Neural crest cell (in vitro differentiated cells): Measurements from ENCODE around the gene EPN1. TPM values are rescaled to one million over a fixed set of nuclear protein-coding genes. Genes with fewer than 3 reads are reported as not detected.
"Not testable (repeated sequence)": the region's sequence is repeated elsewhere in the genome, so short reads cannot be mapped to it uniquely, and the experiment has no call there.

Source experiments
- DNase-seq: peaks from one replicate; pipeline ENCODE4 v3.0.0; 2021; ENCODE audit warnings: low read depth, mixed read lengths, low spot score
- H3K27ac Mint-ChIP-seq: one replicate; pipeline ENCODE4 v1.8.0; 2021; ENCODE audit warnings: mild to moderate bottlenecking, mixed read lengths; ENCODE audit not compliant: unreplicated experiment
- H3K27me3 Mint-ChIP-seq: 2 replicates; pipeline ENCODE4 v1.8.0; 2021; ENCODE audit warnings: low read depth, mild to moderate bottlenecking, mixed read lengths
- H3K36me3 Mint-ChIP-seq: 2 replicates; pipeline ENCODE4 v1.8.0; 2021; ENCODE audit warnings: low read depth, mild to moderate bottlenecking, mixed read lengths
- H3K4me1 Mint-ChIP-seq: 2 replicates; pipeline ENCODE4 v1.8.0; 2021; ENCODE audit warnings: mixed read lengths
- H3K4me3 Mint-ChIP-seq: one replicate; pipeline ENCODE4 v1.8.0; 2021; ENCODE audit warnings: mild to moderate bottlenecking, mixed read lengths
- H3K9me3 Mint-ChIP-seq: 2 replicates; pipeline ENCODE4 v1.8.0; 2021; ENCODE audit warnings: mixed read lengths
- CTCF ChIP-seq: fragments of 200-600 bp; sonication (generic); conservative IDR thresholded peaks from 2 replicates; pipeline ENCODE4 v1.5.0; 2021; ENCODE audit warnings: antibody characterized with exemption, mild to moderate bottlenecking
- total RNA-seq: library from RNA; stranded (reverse); gene quantifications from 2 replicates; pipeline ENCODE4 v1.2.1, GENCODE V29; 2021

The EPN1 gene
- total RNA-seq, 1 donor from 2014 or later, result 129 TPM

- H3K4me1 Mint-ChIP-seq, result no peaks in the 10 kb centered on the region
- H3K27ac Mint-ChIP-seq, result no peak within 1 kb of the TSS
- TF ChIP-seq CTCF, result no peak
- H3K27me3 Mint-ChIP-seq, result no peaks in the 10 kb centered on the region
- no peak within 1 kb of the TSS for H3K4me3 Mint-ChIP-seq
- no peak for DNase-seq
- H3K36me3 Mint-ChIP-seq, result no peaks in the 10 kb centered on the region
- H3K9me3 Mint-ChIP-seq, result peaks cover 10% of the 10 kb centered on the region
These were observed 63.3 kb downstream of the EPN1 start, which contains the start of gene NLRP9 for GRCh38 chr19:55738302-55738701. NLRP9 (minus strand) TSS chr19:55738402; CDS start chr19:55738374, 28 bp downstream.

GRCh38 chr19:55750715-55751114 is 75.7 kb downstream of the EPN1 start:
- no peak for DNase-seq

GRCh38 chr19:55753401-55753800 is 78.4 kb downstream of the EPN1 start:
- Mint-ChIP-seq H3K4me3 (no peak overlapping the region), H3K4me1 (no peaks in the 10 kb centered on the region), H3K27ac (no peak overlapping the region), H3K36me3 (no peaks in the 10 kb centered on the region), H3K27me3 (no peaks in the 10 kb centered on the region), H3K9me3 (peaks cover 25% of the 10 kb centered on the region)
- no peak for DNase-seq
- no peak for TF ChIP-seq CTCF

More at GRCh38 chr19:55750715-55751114, 75.7 kb downstream of the EPN1 start:
- TF ChIP-seq CTCF, result no peak
- Mint-ChIP-seq H3K36me3 (no peaks in the 10 kb centered on the region), H3K27me3 (no peaks in the 10 kb centered on the region), H3K9me3 (peaks cover 22% of the 10 kb centered on the region), H3K4me3 (no peak overlapping the region), H3K4me1 (no peaks in the 10 kb centered on the region), H3K27ac (no peak overlapping the region)

GRCh38 chr19:55756808-55757207 is 81.8 kb downstream of the EPN1 start:
- not testable (repeated sequence) for DNase-seq, H3K27me3 Mint-ChIP-seq, H3K4me3 Mint-ChIP-seq, H3K4me1 Mint-ChIP-seq, H3K36me3 Mint-ChIP-seq, H3K27ac Mint-ChIP-seq
- H3K9me3 Mint-ChIP-seq, result peaks cover 16% of the 10 kb centered on the region

GRCh38 chr19:55758797-55759196 is 83.8 kb downstream of the EPN1 start, which contains the start of gene RFPL4A:
RFPL4A (plus strand) TSS chr19:55759097; CDS start chr19:55761801, 2,704 bp downstream.
- not testable (repeated sequence) for H3K27ac Mint-ChIP-seq, H3K36me3 Mint-ChIP-seq, H3K4me1 Mint-ChIP-seq, H3K4me3 Mint-ChIP-seq, H3K27me3 Mint-ChIP-seq, DNase-seq
- peaks cover 13% of the 10 kb centered on the region for H3K9me3 Mint-ChIP-seq

Other genes with a start within 250 kb of the EPN1 start
- 0.54 and 0.59 TPM in 2 replicates for gene SHISA7, start 231.9 kb upstream of the EPN1 start, total RNA-seq
- gene ISOC2, start 213.6 kb upstream of the EPN1 start, total RNA-seq, result 34.3 and 36.7 TPM in 2 replicates
- not detected in 2 replicates for gene C19orf85, start 210.5 kb upstream of the EPN1 start, total RNA-seq
- gene ZNF628, start 198.6 kb upstream of the EPN1 start, total RNA-seq, result 14.8 and 15.0 TPM in 2 replicates
- 81.1 and 87.9 TPM in 2 replicates for gene NAT14, start 190.0 kb upstream of the EPN1 start, total RNA-seq
- gene SSC5D, start 186.8 kb upstream of the EPN1 start, total RNA-seq, result 1.3 and 1.5 TPM in 2 replicates
- not detected in 2 replicates for gene SBK2, start 138.1 kb upstream of the EPN1 start, total RNA-seq
- 0.39 and 0.68 TPM in 2 replicates for gene SBK3, start 129.7 kb upstream of the EPN1 start, total RNA-seq
- 28.2 and 29.1 TPM in 2 replicates for gene ZNF579, start 94.4 kb upstream of the EPN1 start, total RNA-seq
- 31.6 and 31.8 TPM in 2 replicates for gene FIZ1, start 75.7 kb upstream of the EPN1 start, total RNA-seq
- 6.1 and 6.7 TPM in 2 replicates for gene ZNF524, start 74.9 kb upstream of the EPN1 start, total RNA-seq
- gene ZNF865, start 69.6 kb upstream of the EPN1 start, total RNA-seq, result 20.3 TPM in 2 replicates
- 11.0 and 12.4 TPM in 2 replicates for gene ZNF784, start 50.7 kb upstream of the EPN1 start, total RNA-seq
- gene ZNF580, start 34.2 kb upstream of the EPN1 start, total RNA-seq, result 39.1 and 41.8 TPM in 2 replicates
- gene ZNF581, start 31.6 kb upstream of the EPN1 start, total RNA-seq, result 40.8 and 41.9 TPM in 2 replicates
- 18.7 and 18.9 TPM in 2 replicates for gene CCDC106, start 27.0 kb upstream of the EPN1 start, total RNA-seq
- gene U2AF2, start 20.2 kb upstream of the EPN1 start, total RNA-seq, result 342 and 365 TPM in 2 replicates
- not detected in 2 replicates for gene NLRP9, start 63.2 kb downstream of the EPN1 start, total RNA-seq
- not detected in 2 replicates for gene RFPL4A, start 83.9 kb downstream of the EPN1 start, total RNA-seq
- not detected in 2 replicates for gene RFPL4AL1, start 93.9 kb downstream of the EPN1 start, total RNA-seq
- gene NLRP11, start 156.8 kb downstream of the EPN1 start, total RNA-seq, result not detected in 2 replicates
- not detected in 2 replicates for gene NLRP4, start 161.3 kb downstream of the EPN1 start, total RNA-seq